A549 (cell line): ENCODE results near the gene MICU2. TPM values are rescaled to one million over a fixed set of nuclear protein-coding genes. Genes with fewer than 3 reads are reported as not detected.

ENCODE experiments used
- ATAC-seq, 2 experiments: fragments of 200-7000 bp in 1 of 2; fragments of >200 bp in 1 of 2; cut with Nextera tagmentation in 1 of 2; cut with Tn5 transposase in 1 of 2; 3 replicates each; pipeline versions ENCODE4 v1.8.0 to v1.9.1; 2018 to 2020; ENCODE audit warnings: mild to moderate bottlenecking in 1 of 2, moderate library complexity in 1 of 2
- CTCF ChIA-PET: fragments of 300-600 bp; sonication (Branson Sonifier 250); formaldehyde crosslinking; extraction: SDS; loops from one replicate; lab custom pipeline; 2021; ENCODE audit warnings: antibody characterized with exemption, inconsistent platforms; lab: Yijun Ruan, JAX
- POLR2A ChIA-PET: fragments of 350-600 bp; formaldehyde crosslinking; extraction: SDS; loops from one replicate; lab custom pipeline; 2021; ENCODE audit warnings: antibody characterized with exemption, inconsistent platforms; lab: Yijun Ruan, JAX
- DNase-seq, 2 experiments: peaks; one replicate each; pipeline versions ENCODE4 v3.0.0 to v3.0.0-alpha.2; 2011 to 2016; ENCODE audit warnings: low read depth in 1 of 2, low spot score in 1 of 2
- FAIRE-seq: peaks from 2 replicates; lab custom pipeline; 2011; peaks lifted over from hg19 to GRCh38; lab: Jason Lieb, UNC
- H3K27ac ChIP-seq, 2 experiments: fragments of >200 bp; sonication (Bioruptor Twin); formaldehyde crosslinking; 3 replicates each; pipeline ENCODE4 v1.5.1; 2016 to 2017
- H3K4me1 ChIP-seq: fragments of >200 bp; sonication (Bioruptor Twin); formaldehyde crosslinking; 3 replicates; pipeline ENCODE4 v1.6.1; 2016
- H3K4me2 ChIP-seq: fragments of >200 bp; sonication (Bioruptor Twin); formaldehyde crosslinking; 3 replicates; pipeline ENCODE4 v1.6.1; 2016
- H3K4me3 ChIP-seq: fragments of >200 bp; sonication (Bioruptor Twin); formaldehyde crosslinking; 3 replicates; pipeline ENCODE4 v1.5.1; 2016
- H3K9me3 ChIP-seq: fragments of >200 bp; sonication (Bioruptor Twin); formaldehyde crosslinking; 3 replicates; pipeline ENCODE4 v1.6.1; 2016
- HOXA7 ChIP-seq: fragments of 250-450 bp; sonication (Bioruptor Pico); IDR thresholded peaks from 2 replicates; pipeline ENCODE4 v1.5.0; 2020; ENCODE audit warnings: mild to moderate bottlenecking, moderate library complexity
- MAFK ChIP-seq: fragments of 450-650 bp; IDR thresholded peaks from 2 replicates; pipeline ENCODE4 v1.6.1; 2014; ENCODE audit not compliant: partially characterized antibody
- PBX3 ChIP-seq: IDR thresholded peaks from 2 replicates; pipeline ENCODE4 v1.6.1; 2012
- RAD21 ChIP-seq, 2 experiments: fragments of >200 bp in 1 of 2; sonication (Bioruptor Twin) in 1 of 2; formaldehyde crosslinking in 1 of 2; IDR thresholded peaks in 1 of 2; conservative IDR thresholded peaks in 1 of 2; 2 replicates in 1 of 2; 3 replicates in 1 of 2; pipeline ENCODE4 v1.6.1; 2012 to 2018; ENCODE audit warnings: inconsistent platforms in 1 of 2
- SMC3 ChIP-seq: fragments of >200 bp; sonication (Bioruptor Twin); formaldehyde crosslinking; IDR thresholded peaks from 3 replicates; pipeline ENCODE4 v1.6.1; 2018; ENCODE audit warnings: inconsistent platforms
- ZSCAN20 ChIP-seq: fragments of 250-450 bp; sonication (Bioruptor Pico); IDR thresholded peaks from 2 replicates; pipeline ENCODE4 v1.8.0; 2022; ENCODE audit warnings: mild to moderate bottlenecking, moderate library complexity
- WGBS: methylation state at CpG from one replicate; pipeline ENCODE4 v1.1.6; 2017; ENCODE audit errors: missing lambda C conversion rate; 5-methylcytosine and 5-hydroxymethylcytosine counted together
- polyA plus RNA-seq, 4 experiments: library from polyadenylated mRNA; depleted of rRNA in 3 of 4; stranded (reverse); fragments of >200 nt; fragmentation: RNase III in 1 of 4; extraction: RNeasy Plus Mini Kit Qiagen cat#74134 plus additional on column Dnase treatment in 1 of 4; gene quantifications; 2 replicates in 3 of 4; 3 replicates in 1 of 4; pipeline ENCODE4 v1.2.3, GENCODE V29; 2011 to 2017
- TF ChIP-seq, protein P1 (sequence below): IDR thresholded peaks from 2 replicates; pipeline ENCODE4 v1.6.1; 2012; ENCODE audit warnings: low read depth, borderline replicate concordance

The MICU2 gene
- polyA plus RNA-seq, 2 of the 4 experiments (the other 2 are of a cell fraction), result 24.7 to 42.6 TPM

- 34% methylated on average over 3 of the region's 3 CpGs for WGBS
- Histone ChIP-seq H3K4me1 (0 out of 3 replicates have a peak, but pooled peaks cover 5% of the 10 kb centered on the region), H3K27ac (no peak overlapping the region), H3K4me3 (no peak overlapping the region), H3K4me2 (no peak overlapping the region), H3K9me3 (no peaks in the 10 kb centered on the region)
- CTCF ChIA-PET, result no interaction called here
- POLR2A ChIA-PET, result no interaction called here
- TF ChIP-seq PBX3, result no peak
- peak; percentile 35 for TF ChIP-seq MAFK
- ATAC-seq (no peak), FAIRE-seq (no peak), DNase-seq (no peak)
Observed at GRCh38 chr13:21619633-21620220, 15.8 kb upstream of the MICU2 start.

DNA sequence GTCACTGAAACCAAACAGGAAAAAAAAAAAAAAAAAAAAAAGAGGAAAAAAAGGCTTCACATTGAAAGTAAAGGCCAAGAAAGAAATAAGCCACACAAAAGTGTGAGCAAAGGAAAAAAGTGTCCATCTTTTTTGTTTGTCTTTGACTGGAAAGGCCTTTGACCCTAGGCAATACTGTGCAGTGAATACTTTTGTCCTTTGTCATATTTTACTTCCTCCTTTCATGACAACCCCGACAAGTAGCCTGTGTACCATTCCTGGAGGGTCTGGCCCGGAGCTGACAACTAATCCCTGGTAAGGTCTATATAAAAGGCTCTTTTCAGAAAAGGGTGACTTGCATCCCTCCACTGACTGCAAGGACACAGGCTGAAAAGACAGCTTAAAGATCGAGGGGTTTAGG lies 12.9 kb upstream of the MICU2 start:
- WGBS, result 12% methylated on average over 3 of the region's 3 CpGs
- DNase-seq, result no peak
- FAIRE-seq, result no peak
- no peak for ATAC-seq
- no peak overlapping the region for H3K27ac ChIP-seq
- ChIA-PET POLR2A (interaction anchor here (1.9 kb wide), 1 partner anchor 13 kb away, joined by 6 read pairs; the partner anchor contains the start of gene MICU2), CTCF (interaction anchor here (1.1 to 1.3 kb wide), 2 partner anchors 9 to 11 kb away, joined by 3 to 4 read pairs; no protein-coding TSS in a partner anchor)
- no peak overlapping the region for H3K4me3 ChIP-seq
- peak overlapping the region; percentile 36; the same call in 1 of the 3 replicates for H3K4me2 ChIP-seq
- no peaks in the 10 kb centered on the region for H3K9me3 ChIP-seq
- no peak for TF ChIP-seq ZSCAN20
- TF ChIP-seq HOXA7, result no peak
- TF ChIP-seq, all 56 proteins: peak for 0
- H3K4me1 ChIP-seq, result 0 out of 3 replicates have a peak, but pooled peaks cover 5% of the 10 kb centered on the region

DNA sequence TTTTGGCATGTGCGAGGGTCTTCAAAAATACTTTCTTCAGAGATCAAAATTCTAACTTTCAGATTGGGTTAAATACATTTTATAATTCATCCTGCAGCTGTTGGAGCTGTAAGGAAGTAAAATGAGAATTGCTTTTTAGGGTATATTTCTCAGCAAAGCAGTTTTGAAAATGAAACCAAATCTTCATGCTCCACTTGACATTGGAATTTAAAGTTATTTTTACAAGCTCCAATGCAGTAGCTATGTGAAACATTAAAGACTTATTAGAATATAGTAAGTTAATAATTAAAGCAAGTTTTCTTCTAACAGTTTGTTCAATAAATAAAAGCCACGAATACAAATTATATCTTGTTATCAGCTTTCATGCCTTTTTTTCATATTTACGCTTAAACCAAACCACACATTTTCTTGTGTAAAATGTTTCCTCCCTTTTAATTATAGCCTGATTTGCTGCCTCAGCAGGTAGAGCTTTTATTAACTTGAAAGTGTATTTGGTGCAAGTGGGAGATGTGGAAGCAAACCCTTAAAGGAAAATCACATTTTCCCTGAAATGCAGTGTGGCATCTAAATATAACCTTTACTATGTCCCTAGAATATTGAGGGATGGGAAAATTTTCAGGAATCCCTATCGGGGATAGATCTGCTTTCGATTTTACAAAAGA lies 12.4 kb upstream of the MICU2 start:
- H3K4me2 ChIP-seq, result peak overlapping the region; percentile 36; the same call in 1 of the 3 replicates
- FAIRE-seq, result no peak
- DNase-seq, result no peak
- H3K9me3 ChIP-seq, result no peaks in the 10 kb centered on the region
- POLR2A ChIA-PET, result interaction anchor here (1.9 kb wide), 1 partner anchor 13 kb away, joined by 6 read pairs; the partner anchor contains the start of gene MICU2
- no peak for ATAC-seq
- H3K27ac ChIP-seq, result no peak overlapping the region
- CTCF ChIA-PET, result interaction anchor here (1.1 to 1.3 kb wide), 3 partner anchors 8 to 11 kb away, joined by 3 to 4 read pairs (median 3); no protein-coding TSS in a partner anchor
- 0 out of 3 replicates have a peak, but pooled peaks cover 5% of the 10 kb centered on the region for H3K4me1 ChIP-seq
- H3K4me3 ChIP-seq, result no peak overlapping the region
- TF ChIP-seq, protein P1, sequence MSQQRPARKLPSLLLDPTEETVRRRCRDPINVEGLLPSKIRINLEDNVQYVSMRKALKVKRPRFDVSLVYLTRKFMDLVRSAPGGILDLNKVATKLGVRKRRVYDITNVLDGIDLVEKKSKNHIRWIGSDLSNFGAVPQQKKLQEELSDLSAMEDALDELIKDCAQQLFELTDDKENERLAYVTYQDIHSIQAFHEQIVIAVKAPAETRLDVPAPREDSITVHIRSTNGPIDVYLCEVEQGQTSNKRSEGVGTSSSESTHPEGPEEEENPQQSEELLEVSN, result no peak
- peak; percentile 15 for TF ChIP-seq MAFK
- WGBS, result 68% methylated on average over 5 of the region's 5 CpGs

DNA sequence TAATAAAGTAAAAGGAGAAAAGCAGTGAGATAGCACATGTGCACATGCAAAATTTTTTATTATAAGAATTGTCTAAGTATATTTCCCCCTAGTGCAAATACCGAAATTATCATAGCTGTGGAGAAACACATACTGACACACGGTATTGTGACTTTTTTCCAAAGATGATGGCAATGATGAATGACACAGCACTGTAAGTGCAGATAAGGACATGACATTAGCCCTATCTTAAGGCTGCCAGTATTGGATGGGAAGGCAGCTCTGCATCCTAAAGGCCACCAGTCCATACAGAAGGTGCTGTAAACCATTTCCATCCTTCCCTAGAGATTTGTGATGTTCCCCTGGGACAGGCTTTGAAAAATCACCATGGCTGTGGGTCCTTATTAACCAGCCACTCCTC lies 11.5 kb upstream of the MICU2 start:
- TF ChIP-seq SMC3, result no peak
- Histone ChIP-seq H3K4me3 (no peak overlapping the region), H3K27ac (no peak overlapping the region), H3K4me1 (0 out of 3 replicates have a peak, but pooled peaks cover 5% of the 10 kb centered on the region), H3K4me2 (no peak overlapping the region), H3K9me3 (no peaks in the 10 kb centered on the region)
- ChIA-PET CTCF (interaction anchor here (0.6 to 1.1 kb wide), 2 partner anchors 9 to 799 kb away, joined by 3 read pairs; no protein-coding TSS in a partner anchor), POLR2A (no interaction called here)
- no peak for FAIRE-seq
- no peak for DNase-seq
- WGBS, result 50% methylated on average over 2 of the region's 2 CpGs
- no peak for ATAC-seq

- CTCF ChIA-PET, result interaction anchor here (1.6 to 2.6 kb wide), 2 partner anchors 10 to 24 kb away, joined by 5 to 7 read pairs; no protein-coding TSS in a partner anchor
- no peak overlapping the region for H3K4me2 ChIP-seq
- no peak for FAIRE-seq
- H3K4me3 ChIP-seq, result no peak overlapping the region
- WGBS, result 68% methylated on average over 4 of the region's 4 CpGs
- H3K27ac ChIP-seq, result no peak overlapping the region
- no peaks in the 10 kb centered on the region for H3K9me3 ChIP-seq
- ATAC-seq, result peak in 1 of 2 experiments; percentile 46; a peak in 1 of 6 replicates
- H3K4me1 ChIP-seq, result 0 out of 3 replicates have a peak, but pooled peaks cover 5% of the 10 kb centered on the region
- TF ChIP-seq RAD21 (conservative IDR thresholded peaks at IDR 0.05 in 1 of 2, IDR thresholded peaks at IDR 0.05 in 1 of 2), result no peak
- POLR2A ChIA-PET, result no interaction called here
- peak in 1 of 2 experiments; percentile 9 for DNase-seq
Observed at GRCh38 chr13:21613791-21614190, 9.8 kb upstream of the MICU2 start.
